Activated CD8-positive, alpha-beta memory T cell treated with anti-CD3 and anti-CD28 coated beads, Interleukin-2, amount 50 U/mL, for 1 hour (primary cell): ENCODE results near the gene AGPAT2.
"Not testable (repeated sequence)": the region's sequence is repeated elsewhere in the genome, so short reads cannot be mapped to it uniquely, and the experiment has no call there.

Experiments used
- DNase-seq: peaks from one replicate; pipeline ENCODE4 v3.0.0-alpha.2; 2020; ENCODE audit errors: extremely low read depth

The AGPAT2 gene

DNA sequence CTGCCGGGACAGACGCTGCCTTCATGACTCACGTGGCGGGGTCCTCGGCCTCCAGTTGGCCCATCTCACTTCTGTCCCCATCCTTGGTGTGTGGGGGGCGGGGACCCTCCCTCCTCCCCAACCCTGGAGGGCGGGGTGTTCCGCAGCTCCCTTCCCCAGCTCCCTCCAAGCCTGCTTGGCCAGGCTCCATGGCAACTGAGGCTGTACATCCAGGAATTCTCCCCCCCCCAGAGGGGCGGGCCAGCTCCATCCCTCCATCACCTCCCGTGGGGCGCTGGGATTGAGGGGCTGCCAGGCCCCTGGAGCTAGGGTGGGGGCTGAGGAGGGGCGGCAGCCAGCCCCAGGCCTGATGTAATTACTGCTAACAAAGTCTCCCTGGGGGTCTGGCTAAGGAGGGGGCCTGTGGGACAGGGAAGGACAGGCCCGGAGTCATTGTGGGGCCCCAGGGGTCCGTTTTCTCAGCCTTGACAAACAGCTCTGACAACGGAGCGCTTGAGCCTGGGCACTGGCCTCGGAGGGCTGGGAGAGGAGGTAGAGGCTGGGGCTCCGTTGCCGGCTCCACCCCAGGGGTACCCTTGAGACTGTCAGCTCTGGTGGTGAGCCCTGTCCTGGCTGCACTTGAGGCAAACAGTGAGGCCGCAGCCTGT lies 33.1 kb upstream of the AGPAT2 start:
- DNase-seq, result no peak

DNA sequence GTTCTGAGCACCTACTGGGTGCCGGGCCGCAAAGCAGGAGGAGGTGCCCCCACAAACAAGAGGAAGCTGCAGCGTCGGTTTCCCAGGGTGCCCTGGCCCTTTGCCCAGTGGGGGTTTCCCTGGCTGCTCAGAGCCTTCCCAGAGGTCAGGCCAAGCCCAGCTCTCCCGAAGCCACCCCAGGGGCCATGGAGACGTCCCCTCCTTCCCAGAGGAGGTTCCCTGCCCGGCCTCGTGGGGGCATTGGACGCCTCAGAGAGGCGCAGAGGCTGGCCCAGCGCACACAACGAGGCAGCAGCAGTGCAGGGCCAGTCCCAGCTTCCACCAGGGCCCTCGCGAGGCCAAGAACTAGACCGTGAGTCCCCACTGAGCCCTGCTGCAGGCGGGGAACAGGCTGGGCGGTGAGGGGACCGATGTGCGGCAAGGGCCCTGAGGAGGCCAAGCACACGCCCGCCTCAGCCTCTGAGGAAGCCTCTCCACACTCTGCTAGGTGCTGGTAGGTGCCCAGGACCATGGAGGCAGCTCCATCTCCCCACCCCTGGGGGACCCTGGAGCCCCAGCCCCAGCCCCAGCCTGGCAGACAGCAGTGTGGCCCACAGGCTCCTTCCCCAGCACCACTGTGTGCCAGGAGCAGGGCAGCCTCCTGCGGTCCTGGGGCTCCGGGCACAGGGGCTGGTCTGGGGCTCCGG lies 32.1 kb upstream of the AGPAT2 start:
- no peak for DNase-seq

DNA sequence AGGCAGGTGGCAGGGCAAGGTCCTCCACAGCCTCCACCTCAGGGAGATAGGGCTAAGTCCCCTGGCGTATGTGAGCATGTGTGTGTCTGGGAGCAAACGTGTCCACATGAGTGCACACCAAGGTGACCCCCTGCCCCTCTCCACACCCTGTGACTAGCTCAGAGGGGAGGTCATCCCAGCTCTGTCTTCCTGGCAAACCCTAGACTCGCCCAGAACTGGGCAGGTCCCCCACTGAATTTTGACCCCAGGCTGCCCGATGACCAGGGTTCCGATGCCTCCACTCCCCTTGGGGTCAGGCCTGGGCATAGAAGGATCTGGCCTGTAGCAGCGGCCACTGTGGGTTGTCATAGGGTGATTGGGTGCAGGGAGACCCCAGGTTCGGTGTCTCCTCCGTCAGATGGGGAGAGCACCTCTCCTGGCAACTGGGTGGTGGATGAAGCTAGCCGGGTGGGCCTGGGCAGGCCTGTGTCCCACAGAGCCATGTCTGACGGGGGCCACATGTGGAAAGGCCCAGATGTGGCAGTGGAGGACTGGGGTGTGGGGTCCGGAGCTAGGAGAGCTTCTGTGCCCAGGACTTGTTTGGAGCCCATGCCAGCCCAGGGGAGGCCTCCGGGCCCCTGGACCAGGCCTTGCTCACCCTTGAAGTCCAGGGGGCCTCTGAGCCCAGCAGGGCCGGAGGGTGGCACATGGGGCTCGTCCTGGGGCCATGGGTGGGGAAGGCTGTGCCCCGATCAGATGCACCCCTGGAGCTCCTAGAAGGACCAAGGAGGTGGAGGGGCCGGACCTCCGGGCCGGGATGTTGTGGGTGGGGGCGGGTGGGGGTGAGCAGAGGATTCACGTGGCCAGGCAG lies 31.3 kb upstream of the AGPAT2 start:
- no peak for DNase-seq

- no peak for DNase-seq
Observed at GRCh38 chr9:136717399-136717798, 30.1 kb upstream of the AGPAT2 start.

DNA sequence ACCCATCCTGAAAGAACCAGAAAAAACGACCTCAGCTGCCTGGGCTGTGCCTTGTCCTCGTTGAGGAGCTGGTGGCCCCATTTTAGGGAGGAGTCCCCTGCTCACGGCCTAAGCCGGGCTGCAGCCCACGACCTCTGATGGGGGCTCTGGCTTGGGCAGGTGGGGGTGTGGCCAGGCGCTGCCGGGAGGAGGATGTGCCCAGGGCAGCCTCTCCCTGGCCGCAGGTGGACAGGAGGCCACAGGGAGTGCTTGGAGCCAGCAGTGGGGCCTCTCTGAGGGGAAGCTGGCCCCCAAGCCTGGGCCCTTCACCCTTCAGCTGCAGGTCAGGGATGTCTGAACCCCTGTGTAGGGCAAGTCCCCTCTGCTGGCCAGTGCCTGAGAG lies 27.6 kb upstream of the AGPAT2 start:
- DNase-seq, result no peak

GRCh38 chr9:136714096-136714892 lies 27.0 kb upstream of the AGPAT2 start:
- no peak for DNase-seq

GRCh38 chr9:136713550-136713949 lies 26.3 kb upstream of the AGPAT2 start:
- DNase-seq, result no peak

GRCh38 chr9:136712690-136713544 lies 25.7 kb upstream of the AGPAT2 start:
- DNase-seq, result no peak

DNA sequence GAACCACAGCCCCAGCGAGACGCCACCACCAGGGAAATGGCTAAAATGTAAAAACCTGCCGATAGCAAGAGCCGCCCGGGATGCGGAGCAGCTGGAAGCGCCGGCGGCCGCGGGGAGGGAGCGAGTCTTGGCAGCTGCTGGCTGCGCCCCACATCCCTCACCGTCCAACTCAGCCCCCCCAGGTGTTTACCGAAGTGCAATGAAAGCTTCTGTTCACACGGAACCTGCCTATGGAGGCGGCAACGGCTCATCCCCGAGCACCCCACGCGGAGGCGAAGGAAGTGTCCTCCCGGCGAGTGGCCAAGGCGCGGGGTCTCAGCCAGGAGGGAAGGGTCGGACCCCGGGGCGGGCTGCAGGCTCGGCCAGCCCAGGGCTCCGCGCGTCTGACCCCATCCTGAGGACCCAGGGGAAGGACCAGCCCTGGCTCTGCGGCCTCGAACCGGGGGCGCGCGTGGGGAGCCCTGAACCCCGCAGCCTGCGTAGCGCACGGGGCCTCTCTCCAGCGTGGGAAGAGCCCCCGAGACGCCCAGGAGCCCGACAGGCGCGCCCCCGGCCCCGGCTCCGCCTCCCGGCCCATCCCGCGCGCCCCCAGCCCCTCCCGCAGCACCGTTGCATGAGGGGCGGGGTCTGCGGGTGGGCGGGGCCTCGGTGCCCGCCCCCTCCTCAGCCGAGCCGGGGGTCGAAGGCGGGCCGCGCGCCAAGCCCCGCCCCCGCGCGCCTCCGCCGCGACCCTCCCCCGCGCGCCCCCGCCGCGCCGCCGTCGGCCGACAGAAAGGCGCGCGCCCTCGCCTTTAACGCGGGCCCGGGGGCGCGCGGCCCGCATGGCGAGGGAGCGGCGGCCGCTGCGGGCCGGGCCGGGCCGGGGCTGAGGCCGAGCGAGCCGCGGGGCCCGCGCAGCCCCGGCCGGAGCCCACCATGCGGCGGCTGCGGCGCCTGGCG lies 24.8 kb upstream of the AGPAT2 start, which contains the start of gene DIPK1B:
Gene DIPK1B, plus strand, starts transcription at position 822 of the 939 bp plus-strand sequence. Its CDS starts 94 bp downstream, at position 916.
- DNase-seq, result no peak

DNA sequence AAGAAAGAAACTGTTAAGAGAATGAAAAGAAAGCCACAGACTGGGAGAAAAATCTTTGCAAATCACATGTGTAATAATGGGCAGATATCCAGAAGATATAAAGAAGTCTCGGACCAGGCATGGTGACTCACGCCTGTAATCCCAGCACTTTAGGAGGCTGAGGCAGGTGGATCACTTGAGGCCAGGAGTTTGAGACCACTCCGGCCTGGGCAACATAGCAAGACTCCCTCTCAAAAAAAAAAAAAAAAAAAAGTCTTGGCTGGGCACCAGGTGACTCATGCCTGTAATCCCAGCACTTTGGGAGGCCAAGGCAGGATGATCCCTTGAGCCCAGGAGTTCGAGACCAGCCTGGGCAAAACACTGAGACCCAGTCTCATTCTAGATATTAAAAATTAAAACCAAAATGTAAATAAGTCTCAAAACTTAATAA lies 24.0 kb upstream of the AGPAT2 start:
- not testable (repeated sequence) for DNase-seq

DNA sequence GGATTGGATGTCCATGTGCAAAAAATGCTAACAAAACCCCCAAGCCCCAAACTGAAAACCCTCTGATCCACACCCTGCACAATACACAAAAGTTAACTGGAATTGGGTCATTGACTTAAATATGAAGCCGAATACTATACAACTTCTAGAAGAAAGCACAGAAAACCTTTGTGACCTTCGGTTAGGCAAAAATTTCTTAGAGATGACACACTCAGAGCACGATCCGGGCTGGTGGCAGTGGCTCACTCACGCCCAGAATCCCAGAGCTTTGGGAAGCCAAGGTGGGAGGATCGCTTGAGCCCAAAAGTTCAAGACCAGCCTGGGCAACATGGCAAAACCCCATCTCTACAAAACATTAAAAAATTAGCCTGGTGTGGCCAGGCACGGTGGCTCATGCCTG lies 23.3 kb upstream of the AGPAT2 start:
- DNase-seq, result no peak

DNA sequence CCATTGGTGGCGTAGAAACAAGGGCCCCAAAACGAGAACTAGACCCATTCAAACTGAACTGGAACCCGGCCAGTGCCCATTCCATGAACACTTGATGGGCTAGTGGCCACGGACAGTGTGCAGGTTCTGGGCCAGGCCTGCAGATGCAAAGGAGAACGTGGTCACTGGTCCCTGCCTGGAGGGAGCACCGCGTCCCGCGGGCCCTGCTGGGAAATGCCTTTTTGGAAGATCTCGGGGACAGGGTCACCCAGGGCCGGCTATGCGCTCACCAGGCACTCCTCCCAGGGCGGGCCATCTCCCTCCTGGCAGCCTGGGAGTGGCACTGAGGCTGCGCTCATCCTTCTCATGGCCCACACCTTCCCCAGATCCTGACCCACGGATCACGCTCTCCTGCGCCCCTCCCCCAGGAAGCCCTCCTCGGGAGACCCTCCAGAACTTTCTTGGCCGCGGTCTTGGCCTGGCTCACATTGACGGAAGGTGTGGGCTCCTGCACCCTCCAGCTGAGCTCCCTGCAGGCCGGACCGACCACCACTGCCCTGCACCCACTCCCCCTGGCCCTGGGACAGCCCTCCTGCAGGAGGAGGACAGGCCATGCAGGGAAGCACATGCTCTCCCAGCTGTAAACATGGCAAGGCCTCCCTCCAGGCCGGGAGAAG lies 22.3 kb upstream of the AGPAT2 start:
- DNase-seq, result no peak

DNA sequence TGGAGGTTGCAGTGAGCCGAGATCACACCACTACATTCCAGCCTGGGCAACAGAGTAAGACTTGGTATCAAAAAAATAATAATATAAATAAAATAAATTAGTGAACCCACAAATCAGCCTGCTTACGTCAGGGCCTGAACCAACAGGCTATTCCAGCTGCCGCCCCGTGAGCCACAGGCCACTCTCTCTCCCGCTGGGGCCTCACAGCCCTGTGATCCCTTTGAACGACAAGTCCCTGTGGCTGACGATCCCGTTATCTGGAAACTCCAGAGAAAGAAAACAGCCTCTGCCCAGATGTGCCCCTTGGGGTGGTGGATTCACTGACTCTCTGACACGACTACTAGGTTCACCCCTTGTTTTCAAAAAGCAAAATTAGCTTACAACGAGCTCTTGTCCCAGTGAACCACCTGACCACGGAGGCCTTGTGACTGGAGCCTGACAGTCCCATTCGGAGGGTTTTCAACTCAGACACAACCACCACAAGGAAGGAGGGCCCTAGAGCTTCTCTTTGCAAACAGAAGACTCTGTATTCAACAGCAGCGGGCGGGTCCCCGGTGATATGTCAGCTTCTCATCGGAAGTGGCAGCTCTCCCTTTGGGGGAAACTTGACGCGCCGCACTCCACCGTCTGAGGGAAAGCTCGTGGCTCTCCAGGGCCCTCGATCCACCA lies 20.7 kb upstream of the AGPAT2 start:
- DNase-seq, result no peak

- no peak for DNase-seq
Observed at GRCh38 chr9:136707011-136707410, 19.8 kb upstream of the AGPAT2 start.

DNA sequence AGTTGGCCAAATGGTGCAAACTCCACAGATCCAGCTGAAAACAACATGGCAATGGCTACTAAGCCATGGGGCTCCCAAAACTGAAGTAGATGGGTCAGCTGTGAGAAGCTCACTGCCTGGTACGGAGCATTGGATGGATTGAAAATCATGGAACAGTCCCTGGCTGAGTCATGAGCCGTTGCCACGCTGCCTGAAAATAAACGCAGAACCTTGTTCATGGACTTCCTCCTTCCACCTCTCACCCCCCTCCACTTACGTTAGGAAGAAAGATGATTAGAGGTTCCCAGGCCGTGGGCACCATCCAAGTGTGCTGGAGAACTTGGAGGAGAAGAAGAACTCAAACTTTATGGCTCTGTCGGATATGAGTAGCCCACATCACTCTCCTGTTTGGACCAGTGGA lies 18.3 kb upstream of the AGPAT2 start:
- no peak for DNase-seq

- not testable (repeated sequence) for DNase-seq
Observed at GRCh38 chr9:136704741-136705140, 17.5 kb upstream of the AGPAT2 start.

- no peak for DNase-seq
Observed at GRCh38 chr9:136703276-136703860, 16.1 kb upstream of the AGPAT2 start.

DNA sequence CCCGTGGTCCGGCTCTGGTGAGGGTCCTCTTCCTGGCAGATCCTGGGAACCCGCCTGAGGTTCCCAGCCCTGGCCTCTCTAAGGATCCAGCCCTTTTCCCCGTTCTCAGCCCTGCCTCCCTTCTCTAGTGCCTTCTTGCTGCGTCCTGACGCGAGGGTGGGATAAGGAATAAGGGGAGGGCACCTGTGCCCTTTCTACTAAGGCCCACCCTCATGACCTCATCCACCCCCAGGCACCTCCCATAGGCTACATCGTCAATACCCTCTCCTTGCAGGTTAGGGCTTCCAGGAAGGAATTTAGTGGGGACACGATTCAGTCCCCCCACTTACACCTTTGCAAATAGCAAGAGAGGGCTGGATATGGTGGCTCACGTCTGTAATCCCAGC lies 14.4 kb upstream of the AGPAT2 start:
- DNase-seq, result no peak
